ENCODE measurements around the gene SNIP1. TPM values are rescaled to one million over a fixed set of nuclear protein-coding genes. Genes with fewer than 3 reads are reported as not detected.
"Not testable (repeated sequence)": the region's sequence is repeated elsewhere in the genome, so short reads cannot be mapped to it uniquely, and the experiment has no call there.

SNIP1 gene
- total RNA-seq, 3 donors from 2014 or later (not counting 1 experiment from before 2014, with no cell fraction given) = 67.2 to 74.8 (median 68.1) TPM

GRCh38 chr1:37519613-37520012, 34.5 kb downstream of the SNIP1 start:
- Histone ChIP-seq H3K9me3 (ENCODE audit: control insufficient read depth, insufficient read depth, low read length) (no peaks in the 10 kb centered on the region), H3K27me3 (ENCODE audit: control insufficient read depth, insufficient read depth, low read length) (no peaks in the 10 kb centered on the region), H3K27ac (ENCODE audit: low read length) (no peak overlapping the region), H3K4me3 (ENCODE audit: low read length) (peak overlapping the region; percentile 46), H3K36me3 (ENCODE audit: control insufficient read depth, insufficient read depth, low read length) (no peaks in the 10 kb centered on the region), H3K4me1 (ENCODE audit: control insufficient read depth, insufficient read depth, low read length) (peaks cover 7% of the 10 kb centered on the region)
- Mint-ChIP-seq H3K9me3 (no peaks in the 10 kb centered on the region), H3K4me1 (peaks cover 19 to 25% of the 10 kb centered on the region in 2 donors), H3K27me3 (ENCODE audit: low read depth in 2 of 2) (no peaks in the 10 kb centered on the region), H3K27ac (peak overlapping the region; percentile 36 to 83), H3K4me3 (peak overlapping the region; percentile 87), H3K36me3 (no peaks in the 10 kb centered on the region)
- peak in 1 of 2 donors; percentile 53 for DNase-seq
- peak in 1 of 3 donors; percentile 19 for ATAC-seq
- TF ChIP-seq CTCF (IDR thresholded peaks at IDR 0.05) = no peak
- intact Hi-C loops (cut with micrococcal nuclease) = no loop called here

- H3K27me3 ChIP-seq (ENCODE audit: control insufficient read depth, insufficient read depth, low read length); H3K27ac ChIP-seq (ENCODE audit: low read length); H3K9me3 ChIP-seq (ENCODE audit: control insufficient read depth, insufficient read depth, low read length); intact Hi-C loops (cut with micrococcal nuclease); H3K27me3 Mint-ChIP-seq (ENCODE audit: low read depth in 2 of 2); ATAC-seq; H3K4me1 ChIP-seq (ENCODE audit: control insufficient read depth, insufficient read depth, low read length); H3K36me3 ChIP-seq (ENCODE audit: control insufficient read depth, insufficient read depth, low read length); H3K36me3 Mint-ChIP-seq; H3K9me3 Mint-ChIP-seq: not testable (repeated sequence)
- DNase-seq = peak; percentile 23 to 69
- Mint-ChIP-seq H3K4me3 (peak overlapping the region; percentile 87), H3K27ac (peak overlapping the region; percentile 36 to 83), H3K4me1 (peaks cover 20 to 27% of the 10 kb centered on the region in 2 donors)
- H3K4me3 ChIP-seq (ENCODE audit: low read length) = peak overlapping the region; percentile 46
- WGBS (ENCODE audit: insufficient coverage) = 68% methylated on average over 15 of the region's 15 CpGs
Measured at GRCh38 chr1:37518929-37519328, 35.2 kb downstream of the SNIP1 start.

- H3K27me3 ChIP-seq (ENCODE audit: control insufficient read depth, insufficient read depth, low read length); H3K9me3 Mint-ChIP-seq; H3K27ac ChIP-seq (ENCODE audit: low read length); H3K36me3 Mint-ChIP-seq; H3K4me3 Mint-ChIP-seq; ATAC-seq; intact Hi-C loops (cut with micrococcal nuclease); H3K36me3 ChIP-seq (ENCODE audit: control insufficient read depth, insufficient read depth, low read length); H3K27me3 Mint-ChIP-seq (ENCODE audit: low read depth in 2 of 2); DNase-seq; H3K4me3 ChIP-seq (ENCODE audit: low read length); H3K9me3 ChIP-seq (ENCODE audit: control insufficient read depth, insufficient read depth, low read length): not testable (repeated sequence)
- 98% methylated on average over 26 of the region's 31 CpGs for WGBS (ENCODE audit: insufficient coverage)
- H3K27ac Mint-ChIP-seq = peak overlapping the region in 1 of 2 donors; percentile 83
- H3K4me1 ChIP-seq (ENCODE audit: control insufficient read depth, insufficient read depth, low read length) = peaks cover 15% of the 10 kb centered on the region
- peaks cover 27 to 34% of the 10 kb centered on the region in 2 donors for H3K4me1 Mint-ChIP-seq
Measured at GRCh38 chr1:37518241-37518640, 35.9 kb downstream of the SNIP1 start.

GRCh38 chr1:37517569-37517968, 36.5 kb downstream of the SNIP1 start:
- H3K4me3 ChIP-seq (ENCODE audit: low read length) = no peak overlapping the region
- TF ChIP-seq CTCF (IDR thresholded peaks at IDR 0.05) = no peak
- H3K27ac Mint-ChIP-seq = no peak overlapping the region
- no peaks in the 10 kb centered on the region for H3K9me3 Mint-ChIP-seq
- H3K4me1 ChIP-seq (ENCODE audit: control insufficient read depth, insufficient read depth, low read length) = peaks cover 20% of the 10 kb centered on the region
- no peaks in the 10 kb centered on the region for H3K36me3 Mint-ChIP-seq
- H3K36me3 ChIP-seq (ENCODE audit: control insufficient read depth, insufficient read depth, low read length) = peaks cover 2% of the 10 kb centered on the region
- H3K4me3 Mint-ChIP-seq = no peak overlapping the region
- H3K9me3 ChIP-seq (ENCODE audit: control insufficient read depth, insufficient read depth, low read length) = no peaks in the 10 kb centered on the region
- H3K27me3 ChIP-seq (ENCODE audit: control insufficient read depth, insufficient read depth, low read length) = no peaks in the 10 kb centered on the region
- H3K4me1 Mint-ChIP-seq = peaks cover 33 to 41% of the 10 kb centered on the region in 2 donors
- intact Hi-C loops (cut with micrococcal nuclease) = no loop called here
- no peak for ATAC-seq
- 100% methylated on average over 1 of the region's 1 CpG for WGBS (ENCODE audit: insufficient coverage)
- no peaks in the 10 kb centered on the region for H3K27me3 Mint-ChIP-seq (ENCODE audit: low read depth in 2 of 2)
- H3K27ac ChIP-seq (ENCODE audit: low read length) = no peak overlapping the region
- DNase-seq = no peak

Measured in natural killer cell (primary cell).